GM19328 (cell line): ENCODE measurements around the gene MED7.

Experiments used
- ATAC-seq: cut with Tn5 transposase; IDR thresholded peaks from one replicate; pipeline ENCODE4 v1.9.1; 2021; ENCODE audit warnings: mild to moderate bottlenecking, moderate library complexity; ENCODE audit not compliant: unreplicated experiment

The MED7 gene

DNA sequence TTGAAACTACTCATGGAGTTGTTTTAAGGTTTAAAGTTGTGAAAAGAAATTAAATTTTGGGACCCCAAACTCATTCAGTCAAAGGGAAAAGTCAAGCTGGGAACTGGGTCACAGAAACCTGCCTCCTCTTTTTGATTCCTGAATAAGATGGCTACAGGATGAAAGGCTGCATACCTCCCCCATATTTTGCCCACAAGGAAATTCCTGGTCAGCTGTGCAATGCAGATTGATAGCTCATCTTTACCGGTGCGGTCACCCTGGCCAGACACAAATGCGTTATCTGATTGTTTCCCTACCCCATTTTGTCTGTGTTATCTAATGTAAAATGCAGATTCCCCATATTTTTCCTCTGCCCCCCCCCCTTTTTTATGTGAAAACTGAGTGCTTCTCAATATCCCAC, 35.2 kb downstream of the MED7 start:
- ATAC-seq = no peak

DNA sequence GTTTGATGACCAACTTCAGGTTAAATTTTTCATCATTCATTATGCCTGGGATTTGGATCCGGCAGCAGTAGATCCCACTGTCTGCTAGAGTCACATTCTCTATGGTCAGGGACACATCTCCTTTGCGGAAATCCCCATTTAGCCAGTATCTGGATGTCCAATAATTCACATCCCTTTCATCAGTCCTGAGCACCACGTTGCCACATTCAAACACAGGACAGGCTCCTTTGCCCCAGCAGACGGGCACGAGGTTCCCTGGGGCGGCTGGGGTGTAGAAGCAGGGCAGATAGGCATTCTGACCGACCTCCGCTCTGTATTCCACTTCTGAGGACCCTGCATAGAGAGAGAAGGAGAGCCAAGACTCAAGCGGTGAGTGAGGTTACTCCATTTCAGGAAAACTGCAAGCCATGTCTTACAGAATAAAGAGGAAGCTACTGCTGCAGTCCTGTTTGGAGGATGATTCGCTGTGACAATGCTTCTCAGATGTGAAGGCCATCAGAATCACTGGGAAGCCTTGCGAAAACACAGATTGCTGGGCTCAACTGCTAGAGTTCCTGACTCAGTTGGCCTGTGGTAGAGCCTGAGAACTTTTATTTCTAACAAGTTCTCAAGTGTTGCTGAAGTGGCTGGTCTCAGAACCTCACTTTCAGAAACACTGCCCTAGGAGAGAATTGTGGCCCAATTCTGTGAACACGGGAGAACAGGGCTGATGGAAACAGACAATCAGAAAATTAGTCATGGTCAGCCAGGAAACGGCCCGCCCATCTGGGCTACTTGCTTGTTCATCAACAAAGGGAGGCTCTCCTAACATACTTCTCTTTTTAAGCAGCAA, 35.8 kb downstream of the MED7 start:
- ATAC-seq = no peak

GRCh38 chr5:157100140-157100679, 42.5 kb downstream of the MED7 start:
- no peak for ATAC-seq

DNA sequence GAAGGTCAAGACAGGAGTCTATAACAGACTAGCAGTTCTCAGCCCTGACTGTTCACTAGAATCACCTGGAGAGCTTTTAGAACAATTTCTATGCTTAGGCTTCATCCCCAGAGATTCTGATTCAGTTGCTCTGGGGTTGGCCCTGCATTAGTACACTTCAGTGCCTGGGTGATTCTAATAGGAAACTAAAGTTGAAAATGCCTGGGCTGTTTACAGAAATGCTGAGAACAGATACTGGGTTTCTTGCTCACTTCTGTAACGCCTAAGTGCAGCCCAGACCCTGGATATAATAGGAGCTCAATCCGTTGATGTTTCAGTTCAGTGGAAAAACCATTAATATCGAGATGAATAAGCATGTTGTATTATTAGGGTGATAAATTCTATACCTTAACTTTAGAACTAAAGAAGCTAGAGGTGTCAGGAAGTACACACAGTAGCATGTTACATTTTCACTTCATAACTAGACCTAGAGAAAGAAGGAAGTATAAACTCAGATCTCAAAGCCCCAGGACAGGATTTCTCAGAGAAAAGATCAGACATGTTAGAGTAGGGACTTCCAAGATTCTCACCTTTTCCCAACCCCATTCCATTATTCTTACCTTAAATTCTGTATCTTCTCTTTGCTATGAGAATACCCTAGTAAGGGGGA, 54.2 kb downstream of the MED7 start:
- ATAC-seq = peak; percentile 64
